GM12878 (cell line): ENCODE measurements around the gene MTHFR.

Experiments used
- BACH1 ChIP-seq: fragments of 450-650 bp; IDR thresholded peaks from 2 replicates; pipeline ENCODE4 v1.6.1; 2017; ENCODE audit warnings: mild to moderate bottlenecking, borderline replicate concordance
- CTCF ChIP-seq, 3 experiments: IDR thresholded peaks in 2 of 3; conservative IDR thresholded peaks in 1 of 3; 2 replicates each; pipeline ENCODE4 v1.5.1; 2011; ENCODE audit warnings: low read depth in 3 of 3, low read length in 3 of 3, mild to moderate bottlenecking in 3 of 3, control low read depth in 2 of 3, moderate library complexity in 2 of 3, inconsistent platforms in 1 of 3, mixed read lengths in 1 of 3; ENCODE audit not compliant: control insufficient read depth in 2 of 3, insufficient read depth in 1 of 3; ENCODE audit errors: extremely low read depth in 1 of 3
- EZH2 ChIP-seq: IDR thresholded peaks from 2 replicates; pipeline ENCODE4 v1.6.1; 2012; ENCODE audit warnings: low read depth, mild to moderate bottlenecking, control low read depth, inconsistent platforms, low read length, borderline replicate concordance; ENCODE audit not compliant: control insufficient read depth
- HCFC1 ChIP-seq: fragments of 150-350 bp; IDR thresholded peaks from 2 replicates; pipeline ENCODE4 v1.6.1; 2014; ENCODE audit warnings: low read length
- HDAC6 ChIP-seq: fragments of 200-600 bp; sonication (generic); IDR thresholded peaks from one replicate; pipeline ENCODE4 v1.8.0; 2017; ENCODE audit warnings: antibody characterized with exemption; ENCODE audit not compliant: unreplicated experiment
- IKZF2 ChIP-seq, 2 experiments: fragments of 450-650 bp; IDR thresholded peaks; 2 replicates each; pipeline ENCODE4 v1.6.1; 2017; ENCODE audit warnings: mild to moderate bottlenecking in 2 of 2, moderate library complexity in 2 of 2
- NR2C2 ChIP-seq: IDR thresholded peaks from 2 replicates; pipeline ENCODE4 v1.6.1; 2011; ENCODE audit warnings: borderline replicate concordance, low read depth; ENCODE audit not compliant: control insufficient read depth, insufficient read length
- SIX5 ChIP-seq: IDR thresholded peaks from 2 replicates; pipeline ENCODE4 v1.6.1; 2011; ENCODE audit warnings: mild to moderate bottlenecking, low read depth, low read length, moderate library complexity; ENCODE audit not compliant: severe bottlenecking

- TF ChIP-seq EZH2 (no peak), BACH1 (no peak), NR2C2 (no peak), HCFC1 (no peak), HDAC6 (no peak), SIX5 (no peak), IKZF2 (IDR thresholded peaks at IDR 0.05) (no peak), CTCF (IDR thresholded peaks at IDR 0.05 in 2 of 3, conservative IDR thresholded peaks at IDR 0.05 in 1 of 3; ENCODE audit: control insufficient read depth in 2 of 3, extremely low read depth in 1 of 3, insufficient read depth in 1 of 3, low read depth in 3 of 3, low read length in 3 of 3) (no peak)
These were observed 48.8 kb upstream of the MTHFR start for GRCh38 chr1:11854519-11854918.
